Hepatocyte (in vitro differentiated cells): ENCODE measurements around the gene DCN. TPM values are rescaled to one million over a fixed set of nuclear protein-coding genes. Genes with fewer than 3 reads are reported as not detected.

ENCODE experiments used
- DNase-seq: peaks from one replicate; pipeline ENCODE4 v3.0.0-alpha.2; 2016; ENCODE audit warnings: low spot score
- H2AFZ ChIP-seq: fragments of 200-600 bp; sonication (generic); 2 replicates; pipeline ENCODE4 v1.6.0; 2016; ENCODE audit warnings: antibody characterized with exemption, mild to moderate bottlenecking
- H3K27ac ChIP-seq: fragments of 200-600 bp; sonication (generic); 2 replicates; pipeline ENCODE4 v1.5.1; 2016; ENCODE audit warnings: mild to moderate bottlenecking
- H3K27me3 ChIP-seq: fragments of 200-600 bp; sonication (generic); 2 replicates; pipeline ENCODE4 v1.6.1; 2016
- H3K36me3 ChIP-seq: fragments of 200-600 bp; sonication (generic); replicated peaks from 2 replicates; pipeline ENCODE4 v1.5.1; 2016; ENCODE audit warnings: low read depth; ENCODE audit not compliant: insufficient read depth
- H3K4me1 ChIP-seq: fragments of 200-600 bp; sonication (generic); 2 replicates; pipeline ENCODE4 v1.5.1; 2016; ENCODE audit warnings: mild to moderate bottlenecking, moderate library complexity; ENCODE audit not compliant: insufficient read depth
- H3K4me2 ChIP-seq: fragments of 200-600 bp; sonication (generic); 2 replicates; pipeline ENCODE4 v1.6.0; 2016
- H3K4me3 ChIP-seq: fragments of 200-600 bp; sonication (generic); 2 replicates; pipeline ENCODE4 v1.5.1; 2016; ENCODE audit warnings: mild to moderate bottlenecking
- H3K79me2 ChIP-seq: fragments of 200-600 bp; sonication (generic); 2 replicates; pipeline ENCODE4 v1.6.0; 2017; ENCODE audit warnings: mild to moderate bottlenecking
- H3K9me2 ChIP-seq: fragments of 200-600 bp; sonication (generic); replicated peaks from 2 replicates; pipeline ENCODE4 v1.6.0; 2017; ENCODE audit warnings: mild to moderate bottlenecking; ENCODE audit not compliant: insufficient read depth
- H3K9me3 ChIP-seq: fragments of 200-600 bp; sonication (generic); 2 replicates; pipeline ENCODE4 v1.5.1; 2016; ENCODE audit warnings: low read depth, mild to moderate bottlenecking
- H4K20me1 ChIP-seq: fragments of 200-600 bp; sonication (generic); 2 replicates; pipeline ENCODE4 v1.6.0; 2016; ENCODE audit warnings: mild to moderate bottlenecking; ENCODE audit not compliant: insufficient read depth, poor library complexity, severe bottlenecking
- EZH2 ChIP-seq: fragments of 200-600 bp; sonication (generic); IDR thresholded peaks from 2 replicates; pipeline ENCODE4 v1.6.1; 2016; ENCODE audit warnings: antibody characterized with exemption, mild to moderate bottlenecking, borderline replicate concordance
- EZH2phosphoT487 ChIP-seq: fragments of 200-600 bp; sonication (generic); IDR thresholded peaks from one replicate; pipeline ENCODE4 v1.6.1; 2018; ENCODE audit warnings: antibody characterized with exemption, mild to moderate bottlenecking, low read depth, moderate library complexity; ENCODE audit not compliant: unreplicated experiment, severe bottlenecking
- WGBS: methylation state at CpG from one replicate; pipeline ENCODE4 v1.1.6; 2016; ENCODE audit warnings: low lambda C conversion rate; ENCODE audit errors: missing lambda C conversion rate; 5-methylcytosine and 5-hydroxymethylcytosine counted together
- polyA plus RNA-seq: library from polyadenylated mRNA; unstranded; fragments of >200 nt; fragmentation: Nextera tagmentation; extraction: Ambion mirVana; gene quantifications from 2 replicates; pipeline ENCODE4 v1.2.1, GENCODE V29; 2016
- total RNA-seq: library from RNA; depleted of rRNA; stranded (reverse); fragments of >200 nt; gene quantifications from 2 replicates; pipeline ENCODE4 v1.2.3, GENCODE V29; 2014
- TF ChIP-seq, protein P1 (sequence below): fragments of 200-600 bp; sonication (generic); IDR thresholded peaks from 2 replicates; pipeline ENCODE4 v1.5.1; 2016; ENCODE audit warnings: antibody characterized with exemption, mild to moderate bottlenecking; ENCODE audit not compliant: poor library complexity

Gene DCN
- total and polyA plus RNA-seq, 2 experiments from 2014 or later, result 1,996 to 2,382 TPM

- Histone ChIP-seq H2AFZ (no peak overlapping the region), H4K20me1 (no peaks in the 10 kb centered on the region), H3K36me3 (no peaks in the 10 kb centered on the region), H3K79me2 (peaks cover 24% of the 10 kb centered on the region), H3K4me3 (no peak overlapping the region), H3K4me2 (peak overlapping the region; percentile 69), H3K27ac (peak overlapping the region; percentile 88), H3K27me3 (no peaks in the 10 kb centered on the region), H3K9me3 (no peaks in the 10 kb centered on the region), H3K9me2 (no peaks in the 10 kb centered on the region), H3K4me1 (peaks cover 17% of the 10 kb centered on the region)
- no peak for DNase-seq
- WGBS, result 46% methylated on average over 2 of the region's 2 CpGs
- TF ChIP-seq EZH2 (no peak), EZH2phosphoT487 (no peak)
- TF ChIP-seq, protein P1, sequence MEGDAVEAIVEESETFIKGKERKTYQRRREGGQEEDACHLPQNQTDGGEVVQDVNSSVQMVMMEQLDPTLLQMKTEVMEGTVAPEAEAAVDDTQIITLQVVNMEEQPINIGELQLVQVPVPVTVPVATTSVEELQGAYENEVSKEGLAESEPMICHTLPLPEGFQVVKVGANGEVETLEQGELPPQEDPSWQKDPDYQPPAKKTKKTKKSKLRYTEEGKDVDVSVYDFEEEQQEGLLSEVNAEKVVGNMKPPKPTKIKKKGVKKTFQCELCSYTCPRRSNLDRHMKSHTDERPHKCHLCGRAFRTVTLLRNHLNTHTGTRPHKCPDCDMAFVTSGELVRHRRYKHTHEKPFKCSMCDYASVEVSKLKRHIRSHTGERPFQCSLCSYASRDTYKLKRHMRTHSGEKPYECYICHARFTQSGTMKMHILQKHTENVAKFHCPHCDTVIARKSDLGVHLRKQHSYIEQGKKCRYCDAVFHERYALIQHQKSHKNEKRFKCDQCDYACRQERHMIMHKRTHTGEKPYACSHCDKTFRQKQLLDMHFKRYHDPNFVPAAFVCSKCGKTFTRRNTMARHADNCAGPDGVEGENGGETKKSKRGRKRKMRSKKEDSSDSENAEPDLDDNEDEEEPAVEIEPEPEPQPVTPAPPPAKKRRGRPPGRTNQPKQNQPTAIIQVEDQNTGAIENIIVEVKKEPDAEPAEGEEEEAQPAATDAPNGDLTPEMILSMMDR, result no peak
Measured at GRCh38 chr12:91183551-91183950, 934 bp upstream of the DCN start.

GRCh38 chr12:91180582-91181395 lies 1.8 kb downstream of the DCN start:
- peak overlapping the region; percentile 69 for H3K4me2 ChIP-seq
- WGBS, result 40% methylated on average over 4 of the region's 4 CpGs
- H3K4me1 ChIP-seq, result peaks cover 7% of the 10 kb centered on the region
- peaks cover 31% of the 10 kb centered on the region for H3K79me2 ChIP-seq
- H3K27me3 ChIP-seq, result no peaks in the 10 kb centered on the region
- no peak overlapping the region for H2AFZ ChIP-seq
- no peaks in the 10 kb centered on the region for H4K20me1 ChIP-seq
- H3K36me3 ChIP-seq, result no peaks in the 10 kb centered on the region
- H3K4me3 ChIP-seq, result peak overlapping the region; percentile 34
- H3K9me3 ChIP-seq, result no peaks in the 10 kb centered on the region
- TF ChIP-seq EZH2phosphoT487, result no peak
- no peak for TF ChIP-seq EZH2
- TF ChIP-seq, protein P1, result no peak
- DNase-seq, result peak; percentile 33
- no peaks in the 10 kb centered on the region for H3K9me2 ChIP-seq
- peak overlapping the region; percentile 88 for H3K27ac ChIP-seq

- Histone ChIP-seq H3K9me2 (no peaks in the 10 kb centered on the region), H2AFZ (no peak overlapping the region), H3K4me3 (peak overlapping the region; percentile 34), H3K4me2 (peak overlapping the region; percentile 69), H3K9me3 (no peaks in the 10 kb centered on the region), H4K20me1 (no peaks in the 10 kb centered on the region), H3K4me1 (peaks cover 5% of the 10 kb centered on the region), H3K27ac (peak overlapping the region; percentile 88), H3K79me2 (peaks cover 36% of the 10 kb centered on the region), H3K27me3 (no peaks in the 10 kb centered on the region), H3K36me3 (no peaks in the 10 kb centered on the region)
- DNase-seq, result no peak
- no peak for TF ChIP-seq EZH2
- no peak for TF ChIP-seq EZH2phosphoT487
- TF ChIP-seq, protein P1, result no peak
- WGBS, result 41% methylated on average over 5 of the region's 5 CpGs
Measured at GRCh38 chr12:91179966-91180561, 2.6 kb downstream of the DCN start.
